Hepatic stellate cell (primary cell): Measurements from ENCODE around the gene AGBL3.

Experiments used
- DNase-seq: peaks from one replicate; pipeline ENCODE4 v3.0.0; 2011; ENCODE audit warnings: low spot score

AGBL3 gene

GRCh38 chr7:135147899-135148721 lies 161.8 kb downstream of the AGBL3 start, which contains the start of gene TMEM140:
TMEM140 (plus strand) TSS chr7:135148072; CDS start chr7:135164442, 16,370 bp downstream.
- no peak for DNase-seq

DNA sequence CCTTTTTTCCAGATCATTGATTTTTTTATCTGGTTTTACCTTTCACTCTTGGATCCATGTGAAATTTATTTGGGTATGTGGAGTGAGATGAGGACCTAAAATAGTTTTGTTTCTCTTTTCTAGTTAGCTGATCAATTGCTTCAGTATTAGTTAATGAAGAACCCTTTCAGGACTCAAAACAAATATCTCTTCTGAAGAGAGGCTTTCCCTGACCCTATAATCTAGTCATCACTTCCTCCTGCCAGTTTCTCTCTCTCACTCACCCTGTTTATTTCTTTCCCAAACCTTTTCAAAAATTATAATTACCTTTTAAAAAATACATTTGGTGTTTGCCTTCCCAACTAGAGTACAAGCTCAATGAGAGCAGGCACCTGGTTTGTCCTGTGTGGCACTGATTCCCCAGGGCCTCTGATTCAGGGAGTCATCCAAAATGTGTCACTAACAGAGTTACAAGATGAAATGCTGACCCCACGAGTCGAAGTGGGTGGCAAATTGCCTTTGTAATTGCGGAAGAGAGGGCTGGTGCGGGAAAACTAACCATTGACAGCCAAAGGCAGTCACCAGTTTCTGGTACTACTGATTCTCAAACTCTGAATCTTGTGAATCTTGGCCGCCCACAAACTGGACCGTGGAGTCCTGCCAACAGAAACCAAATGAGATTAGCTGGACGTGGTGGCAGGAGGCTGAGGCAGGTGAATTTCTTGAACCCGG lies 163.9 kb downstream of the AGBL3 start:
- no peak for DNase-seq

DNA sequence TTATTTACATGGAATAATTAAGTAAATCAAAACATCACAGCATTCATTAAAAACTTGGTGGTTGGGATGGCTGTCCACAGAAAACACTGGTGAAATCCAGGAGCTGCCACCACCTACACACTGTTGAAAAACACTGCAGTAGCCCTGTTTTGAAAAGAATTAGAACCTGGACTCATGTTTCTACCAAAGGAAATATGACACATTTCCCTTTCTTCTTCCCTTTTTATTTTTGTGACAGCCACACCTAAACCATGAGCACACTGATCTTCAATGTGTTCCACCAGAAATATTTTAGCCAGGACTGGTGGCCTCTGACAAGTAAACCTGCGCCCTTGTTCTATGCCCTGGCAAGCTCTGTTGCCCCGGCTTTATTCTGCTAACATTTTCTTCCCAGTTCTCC lies 164.8 kb downstream of the AGBL3 start:
- DNase-seq, result no peak

- DNase-seq, result no peak
These were observed 165.2 kb downstream of the AGBL3 start for GRCh38 chr7:135151533-135151932.

GRCh38 chr7:135152442-135152841 lies 166.1 kb downstream of the AGBL3 start:
- no peak for DNase-seq

DNA sequence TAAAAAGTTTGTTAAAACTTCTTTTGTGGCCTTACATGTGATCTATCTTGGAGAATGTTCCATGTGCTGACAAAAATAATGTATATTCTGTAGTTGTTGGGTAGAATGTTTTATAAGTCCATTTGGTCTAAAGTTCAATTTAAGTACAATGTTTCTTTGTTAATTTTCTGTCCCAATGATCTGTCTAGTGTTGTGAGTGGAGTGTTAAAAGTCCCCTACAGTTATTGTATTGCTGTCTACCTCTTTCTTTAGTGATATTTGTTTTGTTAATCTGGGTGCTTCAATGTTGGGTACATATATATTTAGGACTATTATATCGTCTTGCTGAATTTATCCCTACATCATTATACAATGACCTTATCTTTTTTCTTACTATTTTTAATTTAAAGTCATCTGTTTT lies 168.4 kb downstream of the AGBL3 start:
- DNase-seq, result no peak

- DNase-seq, result no peak
These were observed 170.0 kb downstream of the AGBL3 start for GRCh38 chr7:135156290-135156689.

- DNase-seq, result no peak
These were observed 171.9 kb downstream of the AGBL3 start for GRCh38 chr7:135158141-135158655.

GRCh38 chr7:135158874-135159273 lies 172.6 kb downstream of the AGBL3 start:
- DNase-seq, result no peak

- no peak for DNase-seq
These were observed 173.2 kb downstream of the AGBL3 start for GRCh38 chr7:135159359-135160085.

DNA sequence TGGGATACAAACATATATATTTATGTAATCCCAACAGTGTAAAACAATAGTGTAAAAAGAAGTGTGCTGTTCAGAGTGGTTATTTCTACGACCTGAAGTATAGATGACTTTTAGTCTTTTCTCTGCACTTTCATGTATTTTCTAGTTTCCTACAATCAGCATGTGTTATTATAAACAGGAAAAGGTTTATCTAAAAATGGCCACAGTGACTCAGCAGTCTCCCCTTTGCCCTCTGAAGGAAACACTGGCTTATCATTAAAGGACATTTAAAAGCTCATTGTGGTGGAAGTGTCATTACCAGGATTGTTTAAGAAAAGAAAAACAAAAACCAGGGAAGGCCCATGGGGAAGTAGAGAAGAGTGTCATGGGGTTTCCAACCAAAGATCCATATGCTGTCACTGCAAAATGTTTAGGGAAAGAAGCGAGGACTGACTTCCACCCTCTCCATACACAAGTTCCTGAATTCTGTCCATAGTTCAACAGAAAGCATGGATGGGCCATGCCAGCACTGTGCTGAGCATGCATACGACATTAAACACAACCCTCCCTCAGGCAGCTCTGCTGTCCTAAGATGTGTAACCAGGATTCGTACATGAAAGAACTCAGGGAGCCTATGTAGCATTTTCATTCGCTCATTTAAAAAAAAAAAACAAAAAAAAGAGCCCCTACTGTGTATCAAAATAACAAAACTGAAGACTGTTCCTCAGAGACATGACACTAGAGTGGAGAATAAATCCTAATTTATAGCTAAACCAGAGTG lies 174.0 kb downstream of the AGBL3 start:
- no peak for DNase-seq

DNA sequence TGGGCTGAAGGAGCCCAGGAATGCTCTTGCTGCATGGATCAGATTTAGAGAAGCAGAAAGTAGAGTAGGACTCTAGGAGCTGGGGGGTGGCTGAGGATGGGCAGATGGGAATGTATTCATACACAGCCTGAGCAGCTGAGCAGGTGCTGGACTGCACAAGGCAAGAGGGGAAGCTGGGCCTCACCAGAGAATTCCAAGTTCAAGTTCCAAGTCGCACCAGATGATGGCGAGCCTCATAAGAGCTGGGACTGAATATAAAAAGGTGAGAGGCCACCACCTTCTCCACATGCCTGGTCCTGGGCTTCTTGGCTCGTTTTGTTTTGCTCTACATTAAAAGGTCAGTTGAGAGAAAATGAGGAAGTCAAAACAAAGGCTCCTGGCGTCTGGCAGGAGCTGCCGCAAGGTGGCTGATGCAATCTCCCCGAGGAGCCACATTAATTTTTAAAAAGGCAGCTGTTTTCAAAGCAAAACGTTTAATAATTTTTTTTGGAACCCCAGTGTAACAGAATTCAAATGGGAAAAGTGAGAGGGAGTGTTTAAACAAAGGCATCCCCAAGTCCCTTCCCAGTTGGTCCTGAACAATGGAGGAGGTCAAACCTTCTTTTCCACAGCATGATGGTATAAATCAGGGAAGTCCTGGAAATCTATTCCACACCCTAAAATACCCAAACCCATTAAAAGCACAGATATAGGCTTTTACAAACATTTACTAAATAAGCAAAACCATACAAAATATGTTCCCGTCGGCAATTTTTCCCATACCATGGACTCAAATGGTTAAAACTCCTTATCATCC lies 174.7 kb downstream of the AGBL3 start:
- no peak for DNase-seq

DNA sequence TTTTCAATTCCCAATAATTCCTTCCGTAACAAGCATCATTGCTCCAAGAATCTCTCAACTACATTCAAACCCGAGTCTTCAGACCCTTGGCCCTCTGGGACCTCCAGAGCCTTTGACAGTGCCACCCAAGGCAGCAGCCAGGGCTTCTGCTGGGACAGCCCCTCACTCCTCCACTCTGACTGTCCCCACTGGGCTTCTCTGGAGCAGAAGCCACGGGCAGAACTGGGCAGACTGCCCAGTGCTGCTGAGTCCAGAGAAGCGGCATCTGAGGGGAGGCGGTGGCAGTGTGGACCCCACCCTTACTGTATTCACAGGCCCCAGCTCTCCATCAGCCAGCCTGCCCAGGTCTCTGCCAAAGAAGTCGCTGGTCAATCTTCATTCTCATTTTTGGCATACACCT lies 175.4 kb downstream of the AGBL3 start:
- no peak for DNase-seq

GRCh38 chr7:135162382-135163001 lies 176.2 kb downstream of the AGBL3 start:
- no peak for DNase-seq

DNA sequence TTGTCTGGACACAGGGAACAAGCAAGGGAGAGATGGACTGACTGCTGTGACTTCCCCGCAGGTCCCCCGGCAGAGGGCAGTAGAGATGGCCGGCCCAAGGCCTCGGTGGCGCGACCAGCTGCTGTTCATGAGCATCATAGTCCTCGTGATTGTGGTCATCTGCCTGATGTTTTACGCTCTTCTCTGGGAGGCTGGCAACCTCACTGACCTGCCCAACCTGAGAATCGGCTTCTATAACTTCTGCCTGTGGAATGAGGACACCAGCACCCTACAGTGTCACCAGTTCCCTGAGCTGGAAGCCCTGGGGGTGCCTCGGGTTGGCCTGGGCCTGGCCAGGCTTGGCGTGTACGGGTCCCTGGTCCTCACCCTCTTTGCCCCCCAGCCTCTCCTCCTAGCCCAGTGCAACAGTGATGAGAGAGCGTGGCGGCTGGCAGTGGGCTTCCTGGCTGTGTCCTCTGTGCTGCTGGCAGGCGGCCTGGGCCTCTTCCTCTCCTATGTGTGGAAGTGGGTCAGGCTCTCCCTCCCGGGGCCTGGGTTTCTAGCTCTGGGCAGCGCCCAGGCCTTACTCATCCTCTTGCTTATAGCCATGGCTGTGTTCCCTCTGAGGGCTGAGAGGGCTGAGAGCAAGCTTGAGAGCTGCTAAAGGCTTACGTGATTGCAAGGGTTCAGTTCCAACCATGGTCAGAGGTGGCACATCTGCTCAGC lies 178.2 kb downstream of the AGBL3 start:
- DNase-seq, result no peak

DNA sequence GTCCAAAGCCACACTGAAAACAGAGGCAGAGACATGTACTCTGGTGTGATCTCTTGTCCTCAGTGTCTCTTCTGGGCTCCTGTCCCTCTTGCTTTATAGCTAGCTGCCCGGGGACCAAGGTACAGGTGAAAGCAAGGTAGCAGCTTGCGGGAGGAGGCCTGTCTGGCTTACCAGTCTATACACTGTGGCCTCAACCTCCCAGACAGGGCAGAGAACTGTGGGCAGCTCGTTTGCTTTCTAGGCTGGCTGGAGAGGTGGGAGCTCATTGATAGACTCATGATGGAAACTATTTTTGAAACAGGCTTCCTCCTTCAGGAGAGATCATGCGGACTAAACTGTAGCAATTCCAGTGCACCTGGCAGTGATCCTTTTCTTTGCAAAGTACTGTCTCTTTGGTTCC lies 179.6 kb downstream of the AGBL3 start:
- DNase-seq, result no peak

- no peak for DNase-seq
These were observed 180.2 kb downstream of the AGBL3 start for GRCh38 chr7:135166338-135166990.

- DNase-seq, result no peak
These were observed 181.1 kb downstream of the AGBL3 start for GRCh38 chr7:135167365-135167917.

DNA sequence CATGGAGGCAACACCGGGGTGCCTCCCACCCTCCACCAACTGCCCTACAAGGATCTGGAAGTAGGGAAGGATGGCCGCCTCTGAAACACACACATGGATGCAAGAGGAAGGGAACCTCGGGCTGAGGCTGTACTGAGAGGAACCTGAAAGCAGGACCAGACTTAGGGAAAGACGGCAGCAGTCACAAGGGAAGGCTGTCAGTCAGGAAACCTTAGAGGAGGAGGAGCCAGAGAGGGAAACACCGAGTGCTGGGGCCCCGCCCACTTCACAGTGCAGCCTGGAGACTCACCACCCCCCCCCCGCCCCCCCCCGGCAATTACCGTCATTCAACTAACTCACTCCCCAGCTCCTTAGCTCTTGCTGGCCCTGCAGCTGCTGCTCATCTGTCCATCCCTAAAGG lies 181.7 kb downstream of the AGBL3 start:
- no peak for DNase-seq
